ENCODE results near the gene DBX2.
"Not testable (repeated sequence)": the region's sequence is repeated elsewhere in the genome, so short reads cannot be mapped to it uniquely, and the experiment has no call there.

Gene DBX2

GRCh38 chr12:45050751-45051571 is at the start of gene DBX2:
Gene DBX2, minus strand, starts transcription at chr12:45051099. Its CDS starts 172 bp downstream, at chr12:45050927.
- peak; percentile 36 for DNase-seq

DNA sequence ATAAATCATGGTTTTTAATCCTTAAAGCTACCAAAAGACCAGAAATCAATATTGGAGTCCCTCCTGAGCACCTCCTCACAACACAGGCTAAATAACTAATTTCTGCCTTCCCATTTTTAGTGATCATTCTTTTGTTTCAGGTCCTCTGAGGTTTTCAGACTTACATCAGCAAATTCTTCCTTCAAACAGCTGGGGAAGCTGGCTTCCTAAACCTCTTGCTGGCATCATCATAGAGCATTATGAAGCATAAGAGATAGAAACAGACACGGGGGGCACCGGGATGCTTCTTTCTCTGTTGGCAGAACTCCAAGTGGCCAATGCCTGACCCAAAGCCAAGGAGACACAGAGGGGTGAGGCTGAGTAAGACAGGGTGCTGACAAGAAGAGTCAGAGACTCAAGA is 47.9 kb upstream of the DBX2 start:
- DNase-seq = no peak

DNA sequence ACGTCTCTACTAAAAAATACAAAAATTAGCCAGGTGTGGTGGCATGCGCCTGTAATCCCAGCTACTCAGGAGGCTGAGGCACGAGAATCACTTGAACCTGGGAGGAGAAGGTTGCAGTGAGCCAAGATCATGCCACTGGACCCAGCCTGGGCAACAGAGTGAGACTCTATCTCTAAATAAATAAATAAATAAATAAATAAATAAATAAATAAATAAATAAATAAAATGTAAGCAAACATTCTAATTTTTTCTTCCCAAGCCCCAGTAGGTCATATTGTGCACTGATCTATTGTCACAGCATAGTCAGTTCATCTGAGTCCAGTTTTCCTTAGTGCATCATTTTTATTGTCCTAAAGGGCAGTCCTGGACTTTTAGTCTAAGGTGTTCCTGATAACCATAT is 44.5 kb upstream of the DBX2 start:
- DNase-seq = not testable (repeated sequence)

DNA sequence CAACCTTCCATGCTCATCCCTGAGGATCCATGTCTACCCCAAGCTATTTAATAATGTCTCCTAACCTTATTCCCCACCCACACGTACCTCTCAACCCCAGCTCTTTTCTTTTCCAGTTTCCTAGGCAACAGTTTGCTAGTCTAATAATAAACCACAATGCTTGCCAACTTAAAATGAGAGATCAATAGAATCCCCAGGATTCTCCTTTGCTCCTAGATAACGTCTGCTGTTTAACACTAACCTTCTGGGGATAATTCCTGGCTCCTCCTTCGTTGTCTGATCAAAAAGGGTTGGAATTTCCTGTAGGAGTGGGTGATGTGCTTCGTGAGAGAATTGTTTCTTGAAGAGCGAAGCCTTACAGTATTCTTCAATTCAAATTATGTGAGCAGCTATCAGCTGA is 42.2 kb upstream of the DBX2 start:
- DNase-seq = no peak

GRCh38 chr12:45089411-45090075 is 38.6 kb upstream of the DBX2 start:
- no peak for DNase-seq

DNA sequence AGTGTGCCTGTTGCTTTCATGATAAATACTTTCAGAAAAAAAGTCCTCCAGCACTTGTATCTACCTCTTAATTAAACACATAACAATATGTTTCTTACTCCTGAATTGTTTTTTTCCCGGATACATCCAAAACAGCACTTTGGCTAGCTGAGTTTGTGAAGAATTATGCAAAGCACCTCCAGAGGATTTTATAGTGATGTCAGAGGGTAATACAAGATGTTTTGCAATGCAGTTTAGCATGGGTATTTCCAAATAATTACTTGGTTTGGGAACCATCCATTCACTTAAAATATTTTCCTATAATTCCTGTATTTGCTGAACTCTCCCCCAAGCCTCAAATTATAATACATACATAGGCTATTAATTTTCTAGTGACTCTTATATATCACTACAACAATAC is 37.7 kb upstream of the DBX2 start:
- DNase-seq = no peak

- not testable (repeated sequence) for DNase-seq
These were observed 33.3 kb upstream of the DBX2 start for GRCh38 chr12:45084248-45084647.

- DNase-seq = no peak
These were observed 26.4 kb upstream of the DBX2 start for GRCh38 chr12:45077251-45077650.

DNA sequence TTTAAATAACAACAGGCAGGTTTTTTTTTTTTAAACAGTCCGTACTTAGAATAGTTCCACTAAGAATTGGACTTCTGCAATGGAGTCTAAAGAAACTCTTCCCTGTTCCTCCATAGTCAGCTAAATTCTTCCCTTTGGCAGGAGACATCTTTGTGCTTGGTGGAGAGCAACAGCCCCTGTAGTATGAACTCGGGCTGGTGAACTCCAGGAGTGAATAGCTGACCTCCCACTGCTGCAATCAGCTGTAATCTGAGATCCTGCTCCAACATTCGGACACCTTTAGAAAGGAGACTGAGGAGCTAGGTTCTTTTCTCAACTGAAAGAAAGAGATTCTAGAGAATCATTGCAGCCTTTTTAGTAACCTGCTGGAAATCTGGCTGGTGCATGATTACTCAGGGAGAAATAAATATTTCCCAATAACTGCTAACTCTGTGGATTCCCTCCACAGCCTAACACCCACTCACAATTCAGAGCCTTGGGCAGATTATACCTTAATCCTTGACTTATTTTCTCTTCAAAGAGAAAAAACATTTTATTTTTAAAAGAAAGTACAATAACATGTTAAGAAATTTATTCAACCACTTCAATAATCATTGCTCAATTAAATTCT is 25.6 kb upstream of the DBX2 start:
- DNase-seq = no peak

- no peak for DNase-seq
These were observed 24.8 kb upstream of the DBX2 start for GRCh38 chr12:45075587-45076282.

DNA sequence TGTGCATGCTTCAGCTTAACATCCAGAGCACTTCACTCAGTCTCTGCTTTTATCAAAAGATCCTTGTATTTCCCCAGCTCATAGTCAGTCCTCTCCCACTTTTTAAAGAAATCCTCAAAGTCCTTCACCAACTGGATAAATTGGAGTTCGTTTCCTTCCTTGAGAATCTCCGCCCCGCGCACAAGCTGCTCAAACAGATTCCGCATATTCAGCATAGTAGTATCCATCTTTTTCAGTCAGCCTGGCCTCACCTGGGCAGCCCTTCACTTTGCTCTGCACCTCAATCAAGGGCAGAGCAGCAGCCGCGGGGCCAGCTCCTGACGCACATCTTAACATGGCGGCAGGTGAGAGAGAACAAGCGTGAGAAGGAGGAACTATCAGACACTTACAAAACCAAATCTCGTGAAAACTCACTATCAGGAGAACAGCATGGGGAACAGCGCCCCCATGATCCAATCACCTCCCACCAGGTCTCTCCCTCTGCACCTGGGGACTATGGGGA is 14.3 kb upstream of the DBX2 start:
- DNase-seq = no peak

DNA sequence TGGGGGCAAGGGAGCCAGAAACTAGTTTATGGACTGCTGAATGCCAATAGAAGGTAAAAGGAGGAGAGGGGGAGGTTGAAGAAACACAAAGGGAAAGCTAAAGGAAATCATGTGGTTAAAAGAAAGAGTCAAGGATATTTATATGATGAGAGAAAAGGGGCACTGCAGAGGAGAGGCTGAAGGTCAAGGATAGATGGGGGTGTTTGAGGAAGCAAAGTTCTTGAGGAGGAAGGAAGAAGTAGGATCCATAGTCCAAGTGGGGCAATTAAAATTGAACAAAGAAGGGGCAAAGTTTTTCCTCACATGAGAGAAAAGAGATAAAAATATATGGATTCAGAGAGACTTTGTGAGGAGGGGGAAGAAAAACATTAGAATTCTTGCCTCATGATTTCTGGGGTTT is 10.1 kb upstream of the DBX2 start:
- DNase-seq = no peak

DNA sequence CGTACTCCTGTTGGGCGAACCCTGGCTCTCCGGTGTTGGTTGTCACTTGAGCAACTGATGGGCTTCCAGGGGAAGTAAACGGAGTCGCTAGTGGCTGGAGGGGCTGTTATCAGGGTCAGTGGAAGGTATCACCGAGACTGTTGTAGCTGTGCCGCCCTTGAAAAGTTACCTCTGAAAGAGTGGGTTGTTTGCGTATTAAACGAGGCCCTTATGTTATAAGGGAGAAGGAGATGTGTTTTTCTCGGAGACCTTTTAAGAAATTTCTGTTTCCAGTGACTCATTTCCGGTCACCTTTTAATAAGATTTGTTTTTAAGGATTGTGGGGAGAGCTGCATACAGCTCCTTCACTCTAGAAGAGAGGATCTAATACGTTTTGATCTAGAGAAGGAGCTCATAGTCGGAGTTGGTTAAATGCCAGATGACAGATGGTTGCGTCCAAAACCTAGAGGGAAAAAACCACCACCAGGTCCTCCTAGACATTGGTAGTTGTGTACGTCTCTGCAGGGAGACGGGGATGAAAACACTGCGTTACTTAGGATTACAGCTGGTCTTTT is 750 bp upstream of the DBX2 start:
- DNase-seq = no peak

GRCh38 chr12:45049912-45050750 is 768 bp downstream of the DBX2 start:
- no peak for DNase-seq

DNA sequence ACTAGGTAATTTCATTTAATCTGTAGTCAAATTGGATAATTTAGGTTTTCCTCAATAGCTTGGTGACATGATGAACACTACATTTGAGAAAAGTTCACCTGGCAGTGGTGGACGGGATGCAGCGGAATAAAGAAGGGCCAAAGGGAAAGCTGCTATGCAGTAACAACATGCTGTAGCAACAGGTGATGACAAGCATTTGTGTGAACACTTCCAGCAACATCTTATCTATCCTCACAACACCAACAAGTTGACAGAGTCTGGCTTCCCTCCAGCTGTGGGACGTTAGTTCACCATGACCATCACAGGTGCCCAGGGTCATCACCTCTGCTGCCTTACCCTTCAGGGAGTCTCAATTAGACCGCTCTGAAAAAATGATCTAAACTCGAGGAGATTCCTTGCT is 8.3 kb downstream of the DBX2 start:
- DNase-seq = no peak

- DNase-seq = no peak
These were observed 9.9 kb downstream of the DBX2 start for GRCh38 chr12:45040977-45041376.

- no peak for DNase-seq
These were observed 11.1 kb downstream of the DBX2 start for GRCh38 chr12:45039757-45040156.

- DNase-seq = no peak
These were observed 16.0 kb downstream of the DBX2 start for GRCh38 chr12:45034861-45035265.

DNA sequence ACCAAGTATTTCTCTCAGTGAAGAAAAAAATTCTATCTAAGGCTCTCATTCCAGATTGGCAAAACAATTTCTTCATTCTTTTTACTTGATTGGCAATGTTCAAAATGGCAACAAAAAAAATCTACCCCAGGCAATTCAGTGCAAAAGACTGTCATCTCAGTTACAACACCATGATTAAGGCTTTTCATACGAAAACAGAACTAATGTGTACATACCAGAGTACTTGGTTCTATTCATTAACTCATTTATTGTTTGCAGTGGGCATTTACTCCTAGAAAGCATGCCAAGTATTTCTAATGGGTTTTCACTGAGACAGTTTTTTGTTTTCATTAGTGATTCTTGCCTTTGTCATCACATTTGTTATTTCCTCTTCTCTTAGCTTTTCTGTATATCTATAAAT is 33.0 kb downstream of the DBX2 start:
- peak; percentile 63 for DNase-seq

- no peak for DNase-seq
These were observed 36.5 kb downstream of the DBX2 start for GRCh38 chr12:45014396-45014795.

- DNase-seq = no peak
These were observed 38.1 kb downstream of the DBX2 start for GRCh38 chr12:45012749-45013148.

GRCh38 chr12:45010059-45010458 is 40.8 kb downstream of the DBX2 start:
- no peak for DNase-seq
